GM18498 (cell line): ENCODE results near the gene COL26A1.

ENCODE experiments used
- ATAC-seq: cut with Tn5 transposase; IDR thresholded peaks from one replicate; pipeline ENCODE4 v1.9.1; 2021; ENCODE audit warnings: mild to moderate bottlenecking, moderate library complexity; ENCODE audit not compliant: unreplicated experiment

COL26A1 gene

DNA sequence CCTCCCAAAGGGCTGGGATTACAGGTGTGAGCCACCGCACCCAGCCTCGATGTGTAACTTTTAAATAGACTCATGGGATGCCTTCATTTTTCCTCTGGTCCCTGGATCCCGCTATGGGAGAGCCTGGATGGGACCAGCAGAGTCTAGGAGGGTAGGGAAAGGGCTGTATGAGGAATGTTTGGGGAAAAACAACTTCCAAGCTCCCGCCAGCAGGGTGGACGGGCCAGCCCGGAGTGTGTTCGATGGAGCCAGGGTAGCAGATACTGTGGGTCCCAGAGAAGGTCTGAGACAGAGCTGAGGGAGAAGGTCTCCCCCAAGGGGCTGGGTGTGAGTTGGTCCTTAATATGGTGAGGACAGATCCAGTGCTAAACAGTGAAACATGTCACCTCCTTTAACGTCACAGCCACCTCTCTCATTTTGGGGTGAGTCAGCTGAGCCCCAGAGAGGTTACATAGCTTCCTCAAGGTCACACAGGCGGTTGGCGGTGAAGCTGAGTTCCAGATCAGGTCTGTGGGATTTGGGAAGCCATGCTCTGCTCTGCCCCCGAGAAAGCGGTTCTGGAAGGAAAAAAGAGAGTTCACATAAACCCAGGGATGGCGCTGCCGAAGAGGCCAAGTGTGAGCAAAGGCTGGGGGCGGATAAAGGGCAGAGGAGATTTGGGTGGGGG, 200.0 kb downstream of the COL26A1 start:
- no peak for ATAC-seq

DNA sequence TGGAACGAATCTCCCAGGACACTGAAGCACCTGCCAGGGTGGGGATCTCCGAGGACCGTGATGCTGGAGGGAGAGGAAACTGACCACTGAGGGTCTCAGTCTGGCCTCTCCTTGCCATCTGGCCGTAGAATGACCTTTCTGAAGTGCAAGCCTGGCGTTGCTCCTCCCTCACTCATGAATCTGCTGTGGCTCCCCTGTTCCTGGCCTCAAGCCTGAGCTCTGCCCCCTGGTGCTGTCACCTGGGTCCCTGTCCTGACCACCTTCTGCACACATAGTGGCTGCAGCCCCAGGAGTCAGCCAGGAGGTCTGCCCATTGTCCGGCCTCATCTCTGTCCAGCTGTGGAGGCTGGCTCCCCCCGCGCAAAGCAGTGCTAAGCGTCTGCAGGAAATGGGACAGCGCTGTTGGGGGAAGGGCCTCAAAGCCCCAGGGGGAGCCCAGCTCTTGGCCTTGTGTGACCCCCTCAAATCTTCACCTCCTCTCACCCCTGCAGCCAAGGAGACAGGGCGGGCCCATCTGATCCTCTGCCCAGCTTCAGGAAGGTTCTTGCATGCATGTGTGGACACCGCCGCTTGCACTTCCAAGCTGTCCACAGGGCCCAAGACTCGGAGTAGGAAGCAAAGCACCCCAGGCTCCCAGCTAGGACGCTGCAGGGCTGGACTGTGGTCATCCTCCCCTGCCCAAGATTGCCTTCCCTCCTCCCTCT, 200.7 kb downstream of the COL26A1 start:
- no peak for ATAC-seq

DNA sequence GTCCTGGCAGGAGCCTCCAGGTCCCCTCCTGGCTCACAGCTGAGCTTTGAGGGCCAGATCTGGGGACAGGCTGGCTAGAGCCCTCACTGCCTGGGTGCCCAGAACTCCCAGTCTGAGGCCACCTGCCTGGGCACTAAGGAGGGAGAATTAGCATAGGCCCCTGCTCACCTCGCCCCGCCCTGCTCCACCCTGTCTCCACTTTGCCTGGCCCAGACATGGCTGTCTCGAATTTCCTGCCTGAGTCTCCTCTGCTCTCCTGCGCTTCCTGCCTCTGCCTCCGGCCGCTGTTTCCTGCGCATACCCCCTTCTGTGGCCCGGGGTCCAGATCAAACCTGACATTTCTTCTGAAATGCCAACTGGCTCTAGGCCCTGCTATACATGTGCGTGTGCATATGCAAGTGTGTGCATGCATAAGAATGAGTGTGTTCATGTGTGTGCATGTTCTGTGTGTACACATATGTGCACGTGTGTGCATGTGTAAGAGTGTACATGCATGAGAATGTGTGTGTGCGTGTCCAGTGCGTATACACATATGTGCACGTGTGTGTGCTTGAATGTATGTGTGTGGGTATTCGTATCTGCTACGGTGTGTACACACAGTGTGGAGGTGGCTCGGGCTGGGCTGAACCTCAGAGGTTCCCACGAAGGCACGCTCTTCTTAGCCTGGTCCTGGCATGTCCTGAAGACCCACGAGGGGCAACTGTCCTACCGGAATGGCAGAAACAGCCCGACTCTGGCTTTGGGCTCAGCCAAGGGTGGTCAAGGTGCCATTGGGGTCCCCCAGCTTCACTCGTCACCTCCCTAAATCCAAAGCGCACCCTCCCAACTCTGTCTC, 201.5 kb downstream of the COL26A1 start:
- no peak for ATAC-seq

DNA sequence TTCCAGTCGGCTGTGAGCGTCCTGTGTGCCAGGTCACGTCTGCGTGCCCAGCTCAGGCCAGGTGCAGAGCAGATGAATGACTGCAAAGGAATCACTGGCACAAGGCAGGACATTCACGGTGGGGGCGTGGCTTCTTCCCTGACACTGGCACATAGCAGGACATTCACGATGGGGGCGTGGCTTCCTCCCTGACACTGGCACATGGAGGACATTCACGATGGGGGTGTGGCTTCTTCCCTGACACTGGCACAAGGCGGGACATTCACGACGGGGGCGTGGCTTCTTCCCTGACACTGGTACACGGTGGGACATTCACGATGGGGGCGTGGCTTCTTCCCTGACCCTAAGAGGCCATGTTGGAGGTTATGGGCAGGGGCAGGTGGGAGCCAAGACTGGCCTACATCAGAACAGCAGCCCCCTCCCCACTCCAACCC, 202.1 kb downstream of the COL26A1 start:
- ATAC-seq, result no peak

DNA sequence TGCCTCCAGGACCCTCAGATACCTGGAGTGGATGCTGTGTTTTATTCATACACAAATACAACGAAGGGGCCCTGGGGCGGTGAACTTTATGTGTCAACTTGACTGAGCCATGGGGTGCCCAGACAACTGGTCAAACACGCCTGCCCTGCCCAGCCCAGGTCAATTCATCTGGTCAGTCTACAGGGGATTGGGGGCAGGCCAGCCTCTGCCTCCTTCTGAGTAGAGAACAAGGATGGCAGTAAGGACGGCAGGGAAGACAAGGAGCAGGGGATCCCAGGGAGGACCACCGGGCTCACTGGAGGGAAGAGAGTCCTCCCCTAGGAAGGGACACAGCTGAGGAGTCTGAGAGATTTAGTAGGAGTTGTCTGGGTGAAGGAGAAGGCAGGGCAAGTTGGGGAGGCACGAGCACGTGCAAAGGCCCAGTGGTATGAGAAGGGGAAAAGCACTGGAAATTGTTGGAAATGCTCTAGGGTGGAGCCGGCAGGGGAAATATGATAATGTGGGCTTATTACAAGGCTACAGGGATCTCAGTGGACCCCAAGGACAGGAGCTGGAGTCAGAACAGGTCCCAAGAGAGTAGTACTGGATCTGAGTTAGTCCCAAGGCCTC, 203.0 kb downstream of the COL26A1 start:
- ATAC-seq, result no peak

DNA sequence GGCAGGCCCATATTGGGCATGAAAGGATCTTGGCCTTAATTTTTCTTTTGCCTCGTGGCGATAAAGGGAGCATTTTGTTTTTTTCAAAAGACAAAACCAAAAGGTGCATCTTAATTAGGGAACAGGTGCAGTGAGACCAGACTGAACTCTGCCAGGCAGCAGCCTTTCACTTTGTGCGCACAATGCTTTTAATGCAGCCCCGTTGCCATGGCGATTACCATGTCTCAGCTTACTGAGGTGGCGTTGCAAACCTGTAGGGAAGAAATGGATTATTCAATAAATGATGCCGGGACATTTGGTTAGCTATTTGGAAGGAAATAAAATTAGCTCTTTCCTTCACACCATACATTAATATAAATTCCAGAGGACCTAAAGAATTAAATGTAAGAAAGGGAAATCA, 204.6 kb downstream of the COL26A1 start:
- no peak for ATAC-seq

DNA sequence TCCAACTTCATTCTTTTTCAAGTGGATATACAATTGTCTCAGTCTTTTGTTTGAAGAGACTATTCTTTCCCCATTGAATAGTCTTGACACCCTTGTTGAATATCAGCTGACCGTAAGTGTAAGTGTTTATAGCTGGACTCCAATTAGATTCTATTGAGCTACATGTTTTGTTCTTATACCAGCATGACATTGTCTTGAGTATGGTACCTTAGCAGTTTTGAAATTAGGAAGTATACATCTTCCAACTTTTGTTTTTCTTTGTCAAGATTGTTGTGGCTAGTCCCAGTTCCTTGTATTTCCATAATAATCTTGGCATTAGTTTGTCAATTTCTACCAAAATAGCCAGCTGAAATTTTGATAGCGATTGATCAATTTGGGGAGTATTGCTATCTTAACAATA, 209.5 kb downstream of the COL26A1 start:
- ATAC-seq, result no peak

DNA sequence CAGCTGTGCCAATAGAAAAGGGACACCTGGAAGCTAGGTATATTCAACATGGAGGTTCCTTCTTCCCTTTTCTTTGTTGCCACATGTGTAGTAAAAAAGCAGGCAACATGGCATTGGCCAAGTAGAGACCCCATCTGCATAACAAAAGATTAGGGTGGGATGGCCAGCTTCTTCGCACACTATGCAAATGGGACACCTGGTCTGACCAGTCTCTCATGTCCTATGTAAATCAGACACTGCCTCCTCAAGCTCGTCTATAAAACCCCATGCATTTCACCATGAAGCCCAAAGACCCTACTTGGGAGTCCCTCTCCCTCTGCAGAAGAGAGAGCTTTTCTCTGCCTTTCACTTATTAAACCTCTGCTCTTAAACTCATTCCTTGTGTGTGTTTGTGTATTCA, 212.5 kb downstream of the COL26A1 start:
- no peak for ATAC-seq

DNA sequence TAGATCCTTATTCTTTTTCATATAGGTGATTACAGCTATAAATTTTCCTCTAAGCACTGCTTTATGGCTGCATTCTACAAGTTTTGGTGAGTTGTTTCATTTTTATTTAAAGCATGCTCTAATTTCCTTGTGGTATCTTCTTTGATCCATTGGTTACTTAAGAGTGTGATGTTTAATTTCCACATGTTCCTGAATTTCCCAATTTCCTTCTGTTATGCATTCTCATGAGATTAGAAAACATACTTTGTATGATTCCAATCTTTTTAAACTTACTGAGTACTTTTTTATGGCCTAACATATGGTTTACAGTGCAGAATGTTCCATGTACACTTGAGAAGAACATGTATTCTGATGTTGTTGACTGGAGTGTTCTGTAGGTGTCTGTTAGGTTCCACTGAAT, 213.0 kb downstream of the COL26A1 start:
- ATAC-seq, result no peak

DNA sequence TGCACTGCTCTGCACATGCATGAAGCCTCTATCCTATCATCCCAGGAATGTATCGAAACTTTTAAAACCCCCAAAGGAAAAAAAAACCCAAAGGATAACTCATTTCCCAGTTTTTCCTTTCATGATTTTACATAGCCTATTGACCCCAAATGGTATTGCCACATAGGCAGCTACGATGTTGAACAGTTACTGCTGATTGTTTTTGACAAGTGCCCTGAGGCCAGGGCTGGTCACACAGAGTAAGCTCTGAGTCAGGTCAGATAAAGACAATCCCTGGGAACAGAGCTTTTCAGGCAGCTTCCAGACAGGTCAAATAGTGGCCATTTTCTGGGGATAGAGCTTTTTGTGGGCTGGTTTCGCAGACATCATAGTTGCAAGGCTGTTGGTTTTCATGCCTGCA, 214.3 kb downstream of the COL26A1 start:
- no peak for ATAC-seq

DNA sequence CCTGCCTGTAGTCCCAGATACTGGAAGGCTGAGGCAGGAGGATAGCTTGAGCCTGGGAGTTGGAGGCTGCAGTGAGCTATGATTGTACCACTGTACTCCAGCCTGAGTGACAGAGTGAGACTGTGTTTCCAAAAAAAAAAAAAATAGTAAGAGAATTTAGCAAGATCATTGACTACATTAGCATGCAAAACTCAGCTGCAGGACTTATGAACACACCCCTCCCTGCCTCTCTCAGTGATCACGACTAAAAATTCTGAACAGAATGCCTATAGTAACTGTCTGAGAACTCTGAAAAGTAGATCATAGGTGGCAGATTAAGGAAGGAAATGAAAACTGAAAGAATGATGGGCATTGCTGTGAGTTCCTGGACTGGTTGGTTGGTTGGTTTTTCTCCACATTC, 215.9 kb downstream of the COL26A1 start:
- ATAC-seq, result no peak

DNA sequence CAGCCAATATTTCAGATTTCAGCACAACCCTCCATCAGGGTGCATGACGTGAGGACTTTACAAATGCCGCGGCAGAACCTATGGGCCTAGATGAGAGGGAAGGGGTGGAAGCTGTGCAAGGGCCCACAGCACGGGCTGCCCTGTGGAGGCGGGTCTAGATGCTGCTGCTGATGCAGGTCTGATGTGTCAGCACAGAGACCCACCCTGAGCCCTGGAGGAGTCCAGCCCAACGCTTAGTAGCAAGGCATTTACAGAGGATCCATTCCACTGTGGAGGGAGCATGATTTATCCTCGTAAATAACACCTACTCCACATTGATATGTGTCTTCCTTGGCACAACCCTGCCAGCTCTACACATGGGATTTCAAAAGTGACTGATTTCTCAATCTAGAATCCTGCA, 217.9 kb downstream of the COL26A1 start:
- ATAC-seq, result no peak

DNA sequence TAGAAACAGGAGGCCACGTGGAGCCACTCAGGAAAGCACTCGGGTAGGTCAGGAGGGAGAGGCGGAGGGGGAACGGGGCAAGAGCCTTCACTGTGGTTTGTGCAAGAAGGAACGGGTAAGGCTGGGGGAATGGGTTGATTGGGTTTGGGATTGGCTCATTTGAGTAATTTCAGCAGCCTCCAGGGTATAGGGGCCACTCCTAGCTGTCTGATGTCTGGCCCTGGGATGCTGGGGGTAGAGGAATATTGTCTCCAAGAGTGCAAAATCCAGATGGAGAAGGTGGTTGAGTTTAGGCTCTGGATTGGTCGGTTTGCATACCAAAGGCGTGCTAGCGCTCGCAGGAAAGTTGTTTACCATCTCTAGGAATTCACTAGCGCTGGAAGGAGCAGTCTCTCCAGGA, 219.2 kb downstream of the COL26A1 start:
- no peak for ATAC-seq

DNA sequence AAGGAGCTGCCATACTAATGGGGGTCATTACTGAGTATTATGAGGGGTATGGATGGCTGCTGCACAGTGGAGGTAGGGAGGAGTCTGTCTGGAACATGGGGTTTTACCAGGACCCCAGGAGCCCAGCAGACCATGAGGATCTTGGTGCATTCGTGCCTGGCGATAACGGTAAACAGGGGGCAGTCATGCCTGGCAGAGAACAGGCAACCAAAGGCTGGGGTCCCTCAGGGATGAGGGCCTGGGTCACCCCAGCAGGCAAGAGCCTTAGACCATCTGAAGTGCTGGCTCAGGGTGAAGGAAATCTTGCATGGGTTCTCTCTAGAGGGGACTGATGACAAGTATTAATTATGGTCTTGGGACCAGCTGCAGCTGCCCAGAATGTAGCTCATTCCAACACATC, 220.3 kb downstream of the COL26A1 start:
- ATAC-seq, result no peak

DNA sequence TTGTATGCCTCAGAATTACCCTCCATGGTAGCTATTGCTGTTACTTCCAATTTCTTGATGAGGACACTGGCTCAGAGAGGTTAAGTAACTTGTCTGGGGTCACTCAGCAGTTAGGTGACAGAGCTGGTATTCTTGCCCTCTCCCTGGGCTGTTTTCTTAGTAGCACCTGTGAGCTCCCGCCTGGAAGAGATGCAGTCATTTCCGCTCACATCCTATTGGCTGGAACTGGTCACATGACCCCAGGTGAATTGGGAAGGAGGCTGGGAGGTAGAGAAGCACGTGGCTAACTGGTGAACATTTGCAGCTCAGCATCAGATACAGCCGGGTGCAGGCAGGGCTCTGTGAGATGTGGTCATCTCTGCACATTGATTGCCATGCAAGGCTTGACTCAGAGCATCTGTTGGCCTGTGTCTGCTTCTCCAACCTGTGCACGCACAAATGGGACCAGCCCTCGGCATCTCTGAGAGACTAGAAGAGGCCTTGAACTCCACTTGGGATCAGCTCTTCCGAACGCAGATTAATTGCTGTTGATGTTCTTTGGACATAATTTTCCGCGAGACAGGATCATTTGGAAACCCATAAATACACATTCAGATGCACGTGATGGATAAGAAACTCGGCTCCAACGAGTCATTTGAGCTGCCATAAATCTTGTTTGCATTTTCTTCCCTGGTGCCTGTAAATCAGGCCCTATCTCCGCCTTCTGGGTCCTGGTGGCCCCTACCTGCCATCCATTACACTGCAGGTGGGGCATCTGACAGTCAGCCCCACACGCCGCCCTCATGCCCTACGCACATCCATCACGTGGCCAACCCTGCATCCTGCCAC, 223.6 kb downstream of the COL26A1 start:
- no peak for ATAC-seq

DNA sequence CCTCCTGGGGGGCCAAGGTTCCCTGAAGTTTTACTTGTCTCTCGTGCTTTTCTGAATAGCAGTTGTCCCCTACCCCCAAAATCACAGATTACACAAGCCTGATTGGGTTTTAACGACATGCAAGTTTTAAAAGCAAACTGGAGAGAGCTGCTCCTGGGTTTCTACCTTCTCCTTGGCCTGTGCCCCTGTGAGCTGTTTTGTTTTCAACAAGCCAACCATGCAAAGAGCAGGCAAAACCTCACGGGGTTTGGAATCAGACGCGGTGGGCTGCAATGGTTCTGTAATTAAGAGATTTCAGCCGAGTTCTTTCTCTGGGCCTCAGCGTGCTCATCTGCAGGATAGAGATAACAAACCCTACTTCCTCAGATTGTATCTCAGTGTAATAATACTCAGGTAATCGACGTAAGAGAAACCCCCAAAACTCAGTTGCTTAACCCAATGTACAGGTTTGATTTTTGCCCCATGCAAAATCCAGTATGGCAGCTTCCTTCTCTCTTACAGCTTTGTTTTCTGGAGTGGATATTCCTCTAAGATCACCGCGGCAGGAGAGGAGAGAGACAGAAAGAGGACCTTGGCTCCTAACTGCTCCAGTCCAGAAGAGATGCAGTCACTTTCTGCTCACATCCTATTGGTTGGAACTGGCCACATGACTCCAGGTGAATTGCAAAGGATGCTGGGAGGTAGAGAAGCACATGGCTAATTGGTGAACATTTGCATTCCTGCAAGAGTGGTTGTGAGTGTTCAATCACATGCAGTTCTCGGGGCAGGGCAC, 224.4 kb downstream of the COL26A1 start:
- ATAC-seq, result no peak

DNA sequence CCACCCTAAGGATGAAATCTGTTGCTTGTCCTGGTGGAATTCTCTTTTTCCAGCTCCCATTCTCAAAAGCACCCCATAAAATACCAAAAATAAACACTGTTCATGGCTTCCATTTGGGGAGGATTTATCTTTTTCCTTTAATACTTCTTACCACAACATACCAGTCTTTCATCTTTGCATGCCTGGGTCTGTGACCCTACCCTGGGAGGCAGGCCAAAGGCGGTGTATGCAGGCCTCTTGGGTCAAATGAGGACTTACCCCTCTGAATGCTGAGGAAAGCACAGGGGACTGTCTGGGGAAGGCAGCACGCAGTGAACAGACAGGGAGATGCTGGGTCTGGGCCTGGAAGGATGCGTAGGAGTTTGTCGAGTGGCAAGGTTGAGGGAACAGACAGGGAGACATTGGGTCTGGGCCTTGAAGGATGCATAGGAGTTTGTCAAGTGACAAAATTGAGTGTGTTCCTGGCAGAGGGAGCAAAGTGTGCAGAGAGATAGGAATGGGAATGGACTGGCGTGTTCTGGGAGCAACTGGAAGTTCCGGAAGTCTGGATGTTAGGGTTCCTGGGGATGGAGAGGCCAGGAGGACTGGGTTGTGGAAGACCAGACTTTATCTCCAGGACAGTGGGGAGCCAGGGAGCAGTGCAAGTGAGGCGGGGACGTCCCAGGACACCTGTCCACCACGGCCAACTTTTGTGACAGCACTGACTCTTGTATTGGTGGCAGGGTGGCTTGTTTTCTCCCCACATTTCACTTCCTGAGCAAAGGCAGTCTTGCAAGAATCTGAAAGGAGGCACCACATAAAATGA, 225.7 kb downstream of the COL26A1 start:
- no peak for ATAC-seq

DNA sequence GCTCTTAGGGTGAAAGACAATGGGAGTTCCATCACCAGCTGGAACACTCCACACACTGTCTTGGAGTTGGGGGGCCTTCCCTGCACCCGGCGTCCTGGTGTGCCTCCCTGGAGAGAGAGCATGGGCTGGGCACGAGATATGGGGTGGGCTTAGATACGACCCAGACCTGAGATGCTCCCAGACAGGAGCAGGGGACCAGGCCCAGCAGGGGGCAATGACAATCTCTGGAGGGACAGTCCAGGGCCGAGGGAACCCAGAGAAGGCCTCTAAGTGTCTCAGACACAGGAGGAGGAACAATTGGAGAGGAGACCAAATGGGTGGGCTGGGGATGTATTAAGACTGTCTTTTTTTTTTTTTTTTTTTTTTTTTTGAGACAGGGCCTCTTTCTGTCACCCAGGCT, 226.4 kb downstream of the COL26A1 start:
- ATAC-seq, result no peak
